Esophagus squamous epithelium (tissue), 5 donors: ENCODE results near the gene RAB17. TPM values are rescaled to one million over a fixed set of nuclear protein-coding genes. Genes with fewer than 3 reads are reported as not detected.

Experiments used
- DNase-seq: peaks from one replicate; lab custom pipeline; 2025; lab: John Stamatoyannopoulos, UW
- H3K27ac ChIP-seq, 4 donors: fragments of 200-600 bp; sonication (generic); one replicate each; pipeline ENCODE4 v1.5.1; 2016 to 2019; ENCODE audit warnings: mild to moderate bottlenecking in 1 of 4
- H3K27me3 ChIP-seq, 4 donors: fragments of 200-600 bp; sonication (generic); 1 replicate in 3 of 4; 2 replicates in 1 of 4; pipeline versions ENCODE4 v1.5.1 to v1.6.0; 2017 to 2021; ENCODE audit warnings: antibody characterized with exemption in 1 of 4
- H3K36me3 ChIP-seq, 3 donors: fragments of 200-600 bp; sonication (generic); one replicate each; pipeline ENCODE4 v1.5.1; 2016 to 2019
- H3K4me1 ChIP-seq, 3 donors: fragments of 200-600 bp; sonication (generic); one replicate each; pipeline ENCODE4 v1.5.1; 2017 to 2019
- H3K4me3 ChIP-seq, 4 donors: fragments of 200-600 bp; sonication (generic); 1 replicate in 3 of 4; 2 replicates in 1 of 4; pipeline ENCODE4 v1.5.1; 2016 to 2019; ENCODE audit warnings: mild to moderate bottlenecking in 2 of 4, moderate library complexity in 1 of 4
- H3K9me3 ChIP-seq, 3 donors: fragments of 200-600 bp; sonication (generic); one replicate each; pipeline ENCODE4 v1.5.1; 2016 to 2019
- CTCF ChIP-seq, 6 experiments: fragments of 450-650 bp in 4 of 6; fragments of 200-600 bp in 2 of 6; sonication (generic) in 2 of 6; IDR thresholded peaks; one replicate each; pipeline ENCODE4 v1.5.1; 2016 to 2019; ENCODE audit warnings: antibody characterized with exemption in 6 of 6, mild to moderate bottlenecking in 4 of 6, moderate library complexity in 4 of 6
- POLR2A ChIP-seq, 4 donors: fragments of 450-650 bp; IDR thresholded peaks; one replicate each; pipeline ENCODE4 v1.6.1; 2017; ENCODE audit warnings: antibody characterized with exemption in 4 of 4, mild to moderate bottlenecking in 4 of 4, moderate library complexity in 3 of 4
- WGBS, 2 donors: methylation state at CpG; one replicate each; pipeline ENCODE4 v1.1.5; 2018; 5-methylcytosine and 5-hydroxymethylcytosine counted together
- intact Hi-C: fragments of 100-400 bp; cut with DNase I; formaldehyde crosslinking; loops from one replicate; pipeline ENCODE4 v1.15.0; 2022
- total RNA-seq, 4 donors: library from RNA; depleted of rRNA; stranded (reverse); fragments of >200 nt; gene quantifications; one replicate each; pipeline ENCODE4 v1.1.0, GENCODE V29; 2016
- donor health status: DM: yes; HTN: yes; CAD: no.

RAB17 gene
- total RNA-seq, 4 donors from 2014 or later, result 2.0 to 11.1 (median 6.4) TPM

DNA sequence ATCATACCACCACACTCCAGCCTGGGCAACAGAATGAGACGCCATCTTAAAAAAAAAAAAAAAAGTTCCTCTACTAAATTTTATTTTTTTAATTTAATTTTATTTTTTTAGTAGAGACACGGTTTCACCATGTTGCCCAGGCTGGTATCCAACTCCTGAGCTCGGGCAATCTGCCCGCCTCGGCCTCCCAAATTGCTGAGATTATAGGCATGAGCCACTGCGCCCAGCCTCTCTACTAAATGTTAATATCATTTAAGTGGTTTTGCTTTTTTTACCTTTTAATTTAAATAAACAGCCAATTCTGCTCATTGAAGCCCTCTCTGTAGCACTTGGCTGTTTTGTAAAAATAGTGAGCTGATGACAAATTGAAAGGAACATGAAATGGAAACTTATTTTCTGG lies 9.2 kb downstream of the RAB17 start:
- Histone ChIP-seq H3K4me3 (no peak overlapping the region), H3K27ac (peak overlapping the region in 1 of 4 donors; percentile 55), H3K4me1 (peaks cover 4 to 18% (median 10%) of the 10 kb centered on the region in 3 donors), H3K9me3 (no peaks in the 10 kb centered on the region), H3K36me3 (no peaks in the 10 kb centered on the region), H3K27me3 (no peaks in the 10 kb centered on the region)
- DNase-seq, result no peak
- WGBS, 2 donors, result 81 to 83% methylated on average over 6 of the region's 6 CpGs
- TF ChIP-seq POLR2A (IDR thresholded peaks at IDR 0.05) (no peak), CTCF (IDR thresholded peaks at IDR 0.05) (no peak)
- intact Hi-C loops, result loop anchor here (10.0 kb wide), 1 partner anchor 163 kb away; no protein-coding TSS in a partner anchor

DNA sequence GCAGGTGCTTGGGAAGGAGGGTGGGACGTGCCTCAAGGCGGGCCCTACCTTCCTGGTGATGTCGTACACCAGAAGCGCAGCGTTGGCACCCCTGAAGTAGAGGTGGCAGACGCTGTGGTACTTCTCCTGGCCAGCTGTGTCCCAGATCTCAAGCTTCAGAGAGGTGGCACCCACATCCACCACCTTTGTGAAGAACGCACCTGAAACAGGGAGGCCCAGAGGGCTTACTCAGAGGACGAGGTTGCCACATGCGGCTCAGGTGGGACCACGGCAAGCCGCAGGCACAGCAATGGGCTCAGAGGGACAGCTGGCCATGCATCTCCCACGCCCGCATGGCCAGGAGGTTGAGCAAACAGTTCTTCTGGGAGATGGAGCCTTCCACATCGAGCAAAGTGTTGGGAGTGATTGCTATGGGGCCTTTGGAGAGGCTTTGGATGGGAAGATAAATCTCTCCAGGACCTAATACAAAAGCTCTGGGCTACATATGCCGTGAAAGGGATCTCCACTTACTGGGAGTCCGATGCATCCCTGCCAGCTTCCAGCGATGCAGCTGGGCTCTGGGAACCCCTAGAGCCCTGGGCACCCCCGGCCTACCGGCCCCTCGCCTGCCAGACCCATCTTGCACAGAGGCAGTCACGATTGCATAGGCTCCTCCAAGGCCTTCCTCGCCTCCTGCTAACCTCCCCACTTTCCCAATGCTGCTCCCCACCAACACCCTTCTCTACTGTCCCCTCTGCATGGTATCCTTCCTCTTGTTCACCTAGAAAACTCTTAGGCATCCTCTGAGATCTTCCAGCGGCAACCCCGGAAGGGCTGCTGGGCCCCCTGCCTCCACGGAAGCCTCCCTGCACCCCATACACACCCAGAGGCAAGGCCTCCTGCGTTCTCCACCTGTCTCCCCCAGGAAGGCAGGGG lies 12.3 kb downstream of the RAB17 start:
- Histone ChIP-seq H3K27ac (no peak overlapping the region), H3K9me3 (no peaks in the 10 kb centered on the region), H3K4me3 (no peak overlapping the region), H3K27me3 (no peaks in the 10 kb centered on the region), H3K4me1 (peaks cover 10 to 40% (median 25%) of the 10 kb centered on the region in 3 donors), H3K36me3 (no peaks in the 10 kb centered on the region)
- DNase-seq, result no peak
- TF ChIP-seq POLR2A (IDR thresholded peaks at IDR 0.05) (no peak), CTCF (IDR thresholded peaks at IDR 0.05) (no peak)
- intact Hi-C loops, result no loop called here
- WGBS, 2 donors, result 89 to 91% methylated on average over 12 to 16 of the region's 26 CpGs

GRCh38 chr2:237577458-237577857 lies 13.1 kb downstream of the RAB17 start:
- no peak for DNase-seq
- intact Hi-C loops, result no loop called here
- no peak overlapping the region for H3K4me3 ChIP-seq
- peaks cover 10 to 40% (median 25%) of the 10 kb centered on the region in 3 donors for H3K4me1 ChIP-seq
- no peaks in the 10 kb centered on the region for H3K9me3 ChIP-seq
- WGBS, 2 donors, result 81 to 87% methylated on average over 7 of the region's 10 CpGs
- H3K27me3 ChIP-seq, result no peaks in the 10 kb centered on the region
- no peak overlapping the region for H3K27ac ChIP-seq
- H3K36me3 ChIP-seq, result no peaks in the 10 kb centered on the region
- TF ChIP-seq POLR2A (IDR thresholded peaks at IDR 0.05) (no peak), CTCF (IDR thresholded peaks at IDR 0.05) (no peak)

DNA sequence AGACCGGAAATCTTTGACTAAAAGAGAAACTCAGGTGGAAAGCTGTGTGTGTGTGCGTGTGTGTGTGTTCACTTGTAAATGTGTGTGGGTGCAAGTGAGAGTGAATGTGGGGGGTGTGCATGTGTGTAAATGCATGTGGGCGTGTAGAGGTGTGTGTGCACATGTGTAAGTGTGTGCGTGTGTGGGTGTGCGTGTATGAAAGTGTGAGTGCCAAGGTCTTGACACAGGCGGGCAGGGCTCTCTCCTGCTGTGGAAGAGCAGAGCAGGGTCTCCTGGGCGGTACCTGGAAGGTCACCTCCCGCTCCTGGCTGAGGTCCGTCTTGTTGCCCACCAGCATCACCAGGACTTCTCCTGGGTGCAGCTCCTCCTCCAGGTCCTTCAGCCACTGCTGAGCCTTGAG lies 13.6 kb downstream of the RAB17 start:
- intact Hi-C loops, result no loop called here
- DNase-seq, result no peak
- TF ChIP-seq CTCF (IDR thresholded peaks at IDR 0.05), result no peak
- TF ChIP-seq POLR2A (IDR thresholded peaks at IDR 0.05), result no peak
- H3K27me3 ChIP-seq, result no peaks in the 10 kb centered on the region
- no peaks in the 10 kb centered on the region for H3K36me3 ChIP-seq
- no peak overlapping the region for H3K4me3 ChIP-seq
- H3K27ac ChIP-seq, result no peak overlapping the region
- H3K9me3 ChIP-seq, result no peaks in the 10 kb centered on the region
- peaks cover 8 to 40% (median 25%) of the 10 kb centered on the region in 3 donors for H3K4me1 ChIP-seq
- WGBS, 2 donors, result 93 to 100% methylated on average over 6 to 7 of the region's 9 CpGs
